GM12801 (cell line): ENCODE results near the gene TMED9.

ENCODE experiments used
- CTCF ChIP-seq: IDR thresholded peaks from one replicate; pipeline ENCODE4 v1.5.1; 2011; ENCODE audit warnings: control low read depth; ENCODE audit not compliant: insufficient read length; ENCODE audit errors: extremely low read depth

TMED9 gene

GRCh38 chr5:177592010-177592834, at the start of gene TMED9:
Gene TMED9 (plus strand): TSS chr5:177592203. CDS start chr5:177592215, 12 bp downstream.
- TF ChIP-seq CTCF, result no peak

GRCh38 chr5:177542816-177543465, 49.1 kb upstream of the TMED9 start:
- TF ChIP-seq CTCF, result no peak

DNA sequence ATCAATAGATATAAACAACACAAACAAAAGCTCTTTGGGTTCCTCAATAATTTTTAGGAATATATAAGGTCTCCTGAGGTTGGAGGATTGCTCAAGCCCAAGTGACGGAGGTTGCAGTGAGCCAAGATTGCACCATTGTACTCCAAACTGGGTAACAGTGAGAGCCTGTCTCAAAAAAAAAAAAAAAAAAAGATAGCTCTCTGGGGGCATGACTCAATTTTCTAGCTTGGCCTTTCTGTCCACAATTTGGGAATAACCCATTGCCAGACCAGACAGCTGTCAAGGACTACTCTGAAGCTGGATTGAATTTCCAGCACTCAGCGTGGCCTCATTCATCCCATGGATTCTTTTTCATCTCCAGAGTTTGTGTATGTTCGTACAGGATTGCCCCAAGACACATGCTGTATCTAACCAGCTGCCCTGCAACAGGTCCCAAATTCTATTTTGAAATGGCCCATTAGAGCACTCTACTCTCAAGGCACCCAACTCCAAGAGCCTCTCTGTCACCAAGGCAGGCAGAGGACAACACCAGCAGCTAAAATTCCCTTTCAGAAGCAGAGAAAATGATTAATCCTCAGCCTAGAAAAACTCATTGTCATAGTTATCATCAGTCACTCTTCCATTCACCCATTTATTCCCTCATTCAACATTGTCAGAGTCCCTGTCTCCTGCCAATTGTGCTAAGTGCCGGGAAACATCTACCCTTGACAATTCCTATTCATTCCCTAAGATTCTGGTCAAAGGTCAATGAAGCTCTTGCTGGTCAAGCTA, 46.3 kb upstream of the TMED9 start:
- TF ChIP-seq CTCF, result no peak

DNA sequence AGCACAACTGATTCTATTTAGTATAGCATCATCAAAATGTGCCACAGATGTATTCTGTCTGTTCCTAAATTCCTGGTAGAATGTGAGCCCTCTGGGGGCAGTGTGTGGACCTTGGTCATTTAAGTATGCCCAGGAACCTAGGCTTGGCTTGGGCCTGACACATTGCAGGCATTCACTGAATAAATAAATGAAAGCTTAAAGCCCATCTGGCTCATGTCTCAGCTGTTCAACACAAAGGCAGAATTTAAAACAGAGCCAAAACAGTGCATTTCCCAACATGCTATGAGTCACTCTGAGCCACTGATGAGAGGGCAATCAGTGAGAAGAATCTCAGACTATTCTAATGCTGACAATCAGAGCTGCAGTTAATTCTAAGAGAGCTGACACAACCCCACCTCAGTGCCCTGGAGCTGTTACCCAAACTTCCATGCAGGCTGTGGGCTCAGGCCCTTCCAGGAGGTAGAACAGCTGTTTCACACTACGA, 45.7 kb upstream of the TMED9 start:
- no peak for TF ChIP-seq CTCF

DNA sequence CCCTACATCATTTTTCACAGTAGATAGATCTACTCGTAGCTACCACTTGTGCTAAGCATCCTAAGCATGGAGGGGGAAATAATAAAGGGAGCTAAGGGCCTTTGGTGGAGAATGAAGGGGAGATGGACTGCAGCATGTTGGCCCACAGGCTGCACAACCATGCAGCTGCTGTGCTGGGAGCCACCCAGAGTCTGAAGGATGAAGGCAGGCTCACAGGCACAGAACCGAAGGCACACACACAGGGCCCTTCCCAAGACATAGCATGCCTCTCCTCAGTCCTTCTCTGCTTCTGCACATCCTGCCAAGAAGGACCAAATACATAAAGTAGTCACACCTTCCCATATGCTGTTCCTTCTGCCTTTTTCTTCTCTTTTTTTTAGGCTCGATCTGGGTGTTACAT, 44.3 kb upstream of the TMED9 start:
- TF ChIP-seq CTCF, result no peak

- TF ChIP-seq CTCF, result no peak
Observed at GRCh38 chr5:177548495-177548894, 43.5 kb upstream of the TMED9 start.

DNA sequence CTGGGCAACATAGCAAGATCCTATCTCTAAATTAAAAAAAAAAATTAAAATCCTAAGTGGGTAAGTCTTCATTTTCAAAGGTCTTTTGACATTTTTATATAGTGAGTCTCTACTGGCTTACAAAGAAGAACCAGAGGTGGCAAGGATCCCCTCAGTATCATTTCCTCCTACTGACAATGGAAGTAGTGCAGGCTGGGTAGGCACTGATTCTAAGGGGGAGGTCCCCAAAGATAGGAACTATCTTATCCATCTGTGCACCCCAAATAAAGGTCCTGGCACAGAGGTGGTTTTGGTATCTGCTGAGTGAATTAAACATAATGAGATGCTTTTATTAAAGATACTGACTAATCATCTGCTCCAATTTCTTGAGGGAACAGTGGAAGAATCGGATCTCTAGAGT, 41.9 kb upstream of the TMED9 start:
- no peak for TF ChIP-seq CTCF
